Measurements from ENCODE around the gene IARS1.

Gene IARS1

GRCh38 chr9:92293452-92294296 lies at the start of gene IARS1:
IARS1 (minus strand) TSS chr9:92293697; CDS start chr9:92289419, 4,278 bp downstream.
- DNase-seq, result peak; percentile 99

GRCh38 chr9:92342825-92343488 lies 49.5 kb upstream of the IARS1 start:
- DNase-seq, result peak; percentile 17

- no peak for DNase-seq
Observed at GRCh38 chr9:92341578-92341977, 48.1 kb upstream of the IARS1 start.

- DNase-seq, result no peak
Observed at GRCh38 chr9:92333282-92333634, 39.8 kb upstream of the IARS1 start.

GRCh38 chr9:92332577-92333281 lies 39.2 kb upstream of the IARS1 start:
- DNase-seq, result no peak

GRCh38 chr9:92328225-92328624 lies 34.7 kb upstream of the IARS1 start:
- peak; percentile 59 for DNase-seq

- DNase-seq, result no peak
Observed at GRCh38 chr9:92327283-92327850, 33.9 kb upstream of the IARS1 start.

GRCh38 chr9:92325991-92326500 lies 32.5 kb upstream of the IARS1 start:
- DNase-seq, result peak; percentile 10

GRCh38 chr9:92325269-92325990 lies 31.9 kb upstream of the IARS1 start, which contains the start of the genes CENPP and NOL8:
CENPP (plus strand) TSS chr9:92325953.
NOL8 (minus strand) TSS chr9:92325350; CDS start chr9:92324161, 1,189 bp downstream.
- DNase-seq, result peak; percentile 90

GRCh38 chr9:92324889-92325268 lies 31.4 kb upstream of the IARS1 start:
- no peak for DNase-seq

- no peak for DNase-seq
Observed at GRCh38 chr9:92324431-92324830, 30.9 kb upstream of the IARS1 start.

GRCh38 chr9:92315456-92315855 lies 22.0 kb upstream of the IARS1 start:
- no peak for DNase-seq

GRCh38 chr9:92313624-92314012 lies 20.1 kb upstream of the IARS1 start:
- DNase-seq, result no peak

GRCh38 chr9:92312887-92313623 lies 19.6 kb upstream of the IARS1 start:
- DNase-seq, result no peak

- DNase-seq, result no peak
Observed at GRCh38 chr9:92310562-92310961, 17.1 kb upstream of the IARS1 start.

- DNase-seq, result no peak
Observed at GRCh38 chr9:92308893-92309292, 15.4 kb upstream of the IARS1 start.

- DNase-seq, result no peak
Observed at GRCh38 chr9:92300936-92301335, 7.4 kb upstream of the IARS1 start.

GRCh38 chr9:92299116-92299515 lies 5.6 kb upstream of the IARS1 start:
- DNase-seq, result no peak

- no peak for DNase-seq
Observed at GRCh38 chr9:92298036-92298435, 4.5 kb upstream of the IARS1 start.

- no peak for DNase-seq
Observed at GRCh38 chr9:92297611-92298010, 4.1 kb upstream of the IARS1 start.

- DNase-seq, result no peak
Observed at GRCh38 chr9:92295827-92296258, 2.3 kb upstream of the IARS1 start.

All from fibroblast of skin of right biceps (primary cell).